Panc1 (cell line): Measurements from ENCODE around the gene RSU1.

Experiments
- POLR2AphosphoS5 ChIP-seq: IDR thresholded peaks from 2 replicates; pipeline ENCODE4 v1.6.1; 2012; ENCODE audit warnings: mild to moderate bottlenecking, low read depth, low read length, moderate library complexity
- SIN3A ChIP-seq: IDR thresholded peaks from 2 replicates; pipeline ENCODE4 v1.6.1; 2012; ENCODE audit warnings: low read depth, mild to moderate bottlenecking, low read length, moderate library complexity, borderline replicate concordance; ENCODE audit not compliant: insufficient read depth
- TCF7L2 ChIP-seq: IDR thresholded peaks from 2 replicates; pipeline ENCODE4 v1.6.1; 2011; ENCODE audit warnings: mild to moderate bottlenecking, low read depth, low read length, inconsistent platforms
- TF ChIP-seq, protein P1 (sequence below): fragments of 450-650 bp; IDR thresholded peaks from 2 replicates; pipeline ENCODE4 v1.5.1; 2017; ENCODE audit warnings: mild to moderate bottlenecking

DNA sequence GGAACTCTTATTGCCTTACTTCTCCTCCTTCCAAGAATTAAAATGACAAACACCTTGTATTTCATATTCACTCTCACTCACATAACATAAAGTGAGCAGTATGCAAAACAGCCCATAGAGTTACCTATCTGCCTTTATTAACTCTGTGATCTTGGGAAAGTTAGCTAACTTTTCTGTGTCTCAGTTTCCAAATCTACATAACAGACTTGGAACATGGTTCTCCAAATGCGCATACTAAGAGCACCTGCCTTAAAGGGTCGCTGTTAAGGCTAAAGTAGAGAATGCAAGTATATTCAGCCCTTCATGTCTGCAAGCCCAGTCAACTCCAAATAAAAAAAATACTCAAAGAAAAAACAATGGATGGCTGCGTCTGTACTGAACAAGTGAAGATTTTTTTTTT lies 173.7 kb downstream of the RSU1 start:
- TF ChIP-seq, protein P1, sequence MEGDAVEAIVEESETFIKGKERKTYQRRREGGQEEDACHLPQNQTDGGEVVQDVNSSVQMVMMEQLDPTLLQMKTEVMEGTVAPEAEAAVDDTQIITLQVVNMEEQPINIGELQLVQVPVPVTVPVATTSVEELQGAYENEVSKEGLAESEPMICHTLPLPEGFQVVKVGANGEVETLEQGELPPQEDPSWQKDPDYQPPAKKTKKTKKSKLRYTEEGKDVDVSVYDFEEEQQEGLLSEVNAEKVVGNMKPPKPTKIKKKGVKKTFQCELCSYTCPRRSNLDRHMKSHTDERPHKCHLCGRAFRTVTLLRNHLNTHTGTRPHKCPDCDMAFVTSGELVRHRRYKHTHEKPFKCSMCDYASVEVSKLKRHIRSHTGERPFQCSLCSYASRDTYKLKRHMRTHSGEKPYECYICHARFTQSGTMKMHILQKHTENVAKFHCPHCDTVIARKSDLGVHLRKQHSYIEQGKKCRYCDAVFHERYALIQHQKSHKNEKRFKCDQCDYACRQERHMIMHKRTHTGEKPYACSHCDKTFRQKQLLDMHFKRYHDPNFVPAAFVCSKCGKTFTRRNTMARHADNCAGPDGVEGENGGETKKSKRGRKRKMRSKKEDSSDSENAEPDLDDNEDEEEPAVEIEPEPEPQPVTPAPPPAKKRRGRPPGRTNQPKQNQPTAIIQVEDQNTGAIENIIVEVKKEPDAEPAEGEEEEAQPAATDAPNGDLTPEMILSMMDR: no peak
- TF ChIP-seq POLR2AphosphoS5 (no peak), TCF7L2 (no peak), SIN3A (no peak)
